Brain microvascular endothelial cell (primary cell): ENCODE measurements around the gene ADGRG3.

Experiments used
- DNase-seq: peaks from one replicate; pipeline ENCODE4 v3.0.0-alpha.2; 2020
- H3K27ac ChIP-seq: fragments of 250-450 bp; sonication (Bioruptor Pico); 2 replicates; pipeline ENCODE4 v1.5.1; 2020; ENCODE audit warnings: mild to moderate bottlenecking, moderate library complexity
- H3K27me3 ChIP-seq: fragments of 250-450 bp; sonication (Bioruptor Pico); replicated peaks from 2 replicates; pipeline ENCODE4 v1.5.1; 2020; ENCODE audit warnings: mild to moderate bottlenecking
- H3K36me3 ChIP-seq: fragments of 250-450 bp; sonication (Bioruptor Pico); replicated peaks from 2 replicates; pipeline ENCODE4 v1.5.1; 2020; ENCODE audit warnings: mild to moderate bottlenecking
- H3K4me3 ChIP-seq: 2 replicates; pipeline ENCODE4 v1.5.1; 2011; ENCODE audit warnings: low read depth, mild to moderate bottlenecking, control low read depth, low read length, moderate library complexity
- CTCF ChIP-seq: IDR thresholded peaks from 2 replicates; pipeline ENCODE4 v1.5.1; 2011; ENCODE audit warnings: low read depth, mild to moderate bottlenecking, moderate library complexity, low read length, control low read depth, inconsistent platforms; ENCODE audit errors: missing control alignments
- in situ Hi-C: cut with HindIII; loops from 2 replicates; pipeline ENCODE4 v1.10.0; 2017; ENCODE audit warnings: low sequenced_read_pairs, low pct_ligation_motif_present

The ADGRG3 gene

GRCh38 chr16:57635266-57636097 is 32.6 kb upstream of the ADGRG3 start:
- in situ Hi-C loops, result no loop called here
- no peak overlapping the region for H3K27ac ChIP-seq
- no peaks in the 10 kb centered on the region for H3K27me3 ChIP-seq
- no peak overlapping the region for H3K4me3 ChIP-seq
- no peaks in the 10 kb centered on the region for H3K36me3 ChIP-seq
- no peak for DNase-seq
- TF ChIP-seq CTCF, result no peak

GRCh38 chr16:57636184-57636583 is 31.9 kb upstream of the ADGRG3 start:
- no peaks in the 10 kb centered on the region for H3K36me3 ChIP-seq

GRCh38 chr16:57637020-57637419 is 31.1 kb upstream of the ADGRG3 start:
- H3K27me3 ChIP-seq, result no peaks in the 10 kb centered on the region
- in situ Hi-C loops, result no loop called here
- TF ChIP-seq CTCF, result no peak
- no peak overlapping the region for H3K27ac ChIP-seq
- no peak overlapping the region for H3K4me3 ChIP-seq
- DNase-seq, result no peak
- no peaks in the 10 kb centered on the region for H3K36me3 ChIP-seq

More at GRCh38 chr16:57636184-57636583, 31.9 kb upstream of the ADGRG3 start:
- no peak overlapping the region for H3K27ac ChIP-seq
- H3K4me3 ChIP-seq, result no peak overlapping the region
- DNase-seq, result no peak
- in situ Hi-C loops, result no loop called here
- no peak for TF ChIP-seq CTCF
- H3K27me3 ChIP-seq, result no peaks in the 10 kb centered on the region

- Histone ChIP-seq H3K4me3 (no peak overlapping the region), H3K27me3 (no peaks in the 10 kb centered on the region)
Observed at GRCh38 chr16:57637424-57637823, 30.7 kb upstream of the ADGRG3 start.

GRCh38 chr16:57637965-57638364 is 30.1 kb upstream of the ADGRG3 start:
- no peak for TF ChIP-seq CTCF
- in situ Hi-C loops, result no loop called here
- Histone ChIP-seq H3K4me3 (no peak overlapping the region), H3K27ac (no peak overlapping the region), H3K36me3 (no peaks in the 10 kb centered on the region), H3K27me3 (no peaks in the 10 kb centered on the region)
- DNase-seq, result no peak

More at GRCh38 chr16:57637424-57637823, 30.7 kb upstream of the ADGRG3 start:
- no peak for DNase-seq
- Histone ChIP-seq H3K36me3 (no peaks in the 10 kb centered on the region), H3K27ac (no peak overlapping the region)
- no peak for TF ChIP-seq CTCF
- in situ Hi-C loops, result no loop called here
